Measurements from ENCODE around the gene B4GALNT4.
"Not testable (repeated sequence)": the region's sequence is repeated elsewhere in the genome, so short reads cannot be mapped to it uniquely, and the experiment has no call there.

B4GALNT4 gene

DNA sequence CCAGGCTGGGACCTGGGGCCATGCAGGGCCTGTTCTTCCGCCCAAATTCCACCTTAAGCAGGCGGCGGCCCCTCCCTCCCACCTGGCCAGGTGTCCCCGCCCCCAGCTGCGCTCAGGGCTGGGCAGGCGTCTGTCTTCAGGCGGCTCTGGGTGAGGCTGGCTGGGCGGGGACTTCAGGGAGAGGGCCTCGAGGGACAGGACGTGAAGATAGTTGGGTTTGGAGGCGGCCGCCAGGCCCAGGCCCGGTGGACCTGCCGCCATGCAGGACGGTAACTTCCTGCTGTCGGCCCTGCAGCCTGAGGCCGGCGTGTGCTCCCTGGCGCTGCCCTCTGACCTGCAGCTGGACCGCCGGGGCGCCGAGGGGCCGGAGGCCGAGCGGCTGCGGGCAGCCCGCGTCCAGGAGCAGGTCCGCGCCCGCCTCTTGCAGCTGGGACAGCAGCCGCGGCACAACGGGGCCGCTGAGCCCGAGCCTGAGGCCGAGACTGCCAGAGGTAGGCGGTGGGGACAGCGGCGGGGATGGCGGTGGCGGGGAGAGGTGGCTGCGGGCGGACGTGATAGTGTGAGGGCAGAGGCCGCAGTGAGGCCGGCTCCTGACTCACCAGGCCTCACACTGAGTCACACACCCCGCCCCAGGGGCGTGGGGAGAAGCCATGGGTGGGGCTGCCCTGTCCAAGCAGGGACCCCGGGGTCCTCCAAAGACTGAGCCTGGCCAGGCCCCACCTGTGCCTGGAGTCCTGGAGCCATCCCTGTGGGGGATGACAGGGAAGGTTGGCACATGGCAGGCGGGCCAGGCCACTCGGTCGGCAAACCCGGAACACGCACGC is 24.9 kb downstream of the B4GALNT4 start, which contains the start of gene PKP3:
Gene PKP3, plus strand, starts transcription at position 176 of the 824 bp plus-strand sequence. Its CDS starts 84 bp downstream, at position 260.
- no peak for DNase-seq

DNA sequence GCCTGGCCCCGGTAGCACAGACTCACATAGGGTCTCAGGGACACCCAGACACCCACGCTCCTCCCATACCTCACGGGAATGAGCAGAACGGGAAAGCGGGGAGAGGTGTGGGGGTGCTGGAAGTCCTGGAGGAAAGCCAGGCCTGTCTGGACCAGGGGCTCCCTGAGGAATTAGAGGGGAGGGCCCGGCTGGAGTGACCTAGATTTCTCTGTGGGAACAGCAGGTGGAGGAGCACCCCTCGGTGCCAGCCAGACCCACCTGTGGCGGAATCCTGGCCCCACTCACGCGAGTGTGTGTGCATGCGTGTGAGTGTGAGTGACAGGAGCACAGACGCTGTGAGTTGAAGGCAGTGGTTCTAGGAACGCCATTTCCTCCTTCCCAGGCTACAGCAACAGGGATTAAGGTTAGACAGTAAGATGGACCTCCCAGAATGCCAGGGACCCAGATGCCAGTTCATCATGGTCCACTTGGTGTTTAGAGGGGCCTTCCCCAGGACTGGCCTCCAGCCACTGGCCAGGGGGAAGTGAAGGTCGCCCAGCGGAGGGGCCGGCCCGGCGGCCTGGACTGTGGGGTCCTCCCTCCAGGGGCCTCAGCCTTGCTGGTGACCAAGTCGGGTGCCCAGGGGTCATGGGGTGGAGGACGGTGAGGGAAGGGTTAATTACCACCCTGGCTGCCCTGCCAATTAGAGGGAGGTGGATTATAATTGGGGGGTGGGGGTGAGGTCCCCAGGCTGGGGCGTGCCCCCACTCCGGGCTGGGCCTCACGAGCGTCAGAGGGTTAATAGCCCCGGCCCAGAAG is 25.8 kb downstream of the B4GALNT4 start:
- DNase-seq: no peak

DNA sequence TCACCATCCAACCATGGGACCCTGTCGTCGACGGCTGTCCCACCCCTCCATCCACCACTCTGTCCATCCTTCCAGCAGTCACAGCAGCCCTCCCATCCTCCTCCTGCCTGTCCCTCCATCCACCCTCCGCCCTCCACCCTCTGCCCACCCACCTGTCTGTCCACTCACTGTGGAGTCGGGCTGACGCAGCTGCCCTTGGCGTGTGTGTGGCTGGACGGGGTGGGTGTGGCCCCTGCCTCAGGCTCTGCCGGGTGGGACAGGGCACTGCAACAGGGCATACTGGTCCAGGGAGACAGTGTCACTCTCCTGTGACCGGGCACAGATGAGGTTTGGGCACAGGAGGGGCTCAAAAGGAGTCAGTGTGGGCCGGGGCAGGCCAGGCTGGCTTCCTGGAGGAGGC is 26.6 kb downstream of the B4GALNT4 start:
- no peak for DNase-seq

DNA sequence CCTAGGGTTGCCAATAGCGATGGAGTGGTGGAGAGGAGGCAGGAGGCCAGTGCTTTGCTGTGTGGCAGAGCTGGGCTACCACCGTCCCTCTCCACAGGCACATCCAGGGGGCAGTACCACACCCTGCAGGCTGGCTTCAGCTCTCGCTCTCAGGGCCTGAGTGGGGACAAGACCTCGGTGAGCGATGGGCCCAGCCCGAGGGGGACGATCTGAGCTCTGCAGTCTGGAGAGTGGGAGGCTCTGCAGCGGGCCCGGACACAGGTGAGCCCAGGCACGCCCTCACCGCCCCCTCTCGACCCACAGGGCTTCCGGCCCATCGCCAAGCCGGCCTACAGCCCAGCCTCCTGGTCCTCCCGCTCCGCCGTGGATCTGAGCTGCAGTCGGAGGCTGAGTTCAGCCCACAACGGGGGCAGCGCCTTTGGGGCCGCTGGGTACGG is 27.2 kb downstream of the B4GALNT4 start:
- DNase-seq: no peak

DNA sequence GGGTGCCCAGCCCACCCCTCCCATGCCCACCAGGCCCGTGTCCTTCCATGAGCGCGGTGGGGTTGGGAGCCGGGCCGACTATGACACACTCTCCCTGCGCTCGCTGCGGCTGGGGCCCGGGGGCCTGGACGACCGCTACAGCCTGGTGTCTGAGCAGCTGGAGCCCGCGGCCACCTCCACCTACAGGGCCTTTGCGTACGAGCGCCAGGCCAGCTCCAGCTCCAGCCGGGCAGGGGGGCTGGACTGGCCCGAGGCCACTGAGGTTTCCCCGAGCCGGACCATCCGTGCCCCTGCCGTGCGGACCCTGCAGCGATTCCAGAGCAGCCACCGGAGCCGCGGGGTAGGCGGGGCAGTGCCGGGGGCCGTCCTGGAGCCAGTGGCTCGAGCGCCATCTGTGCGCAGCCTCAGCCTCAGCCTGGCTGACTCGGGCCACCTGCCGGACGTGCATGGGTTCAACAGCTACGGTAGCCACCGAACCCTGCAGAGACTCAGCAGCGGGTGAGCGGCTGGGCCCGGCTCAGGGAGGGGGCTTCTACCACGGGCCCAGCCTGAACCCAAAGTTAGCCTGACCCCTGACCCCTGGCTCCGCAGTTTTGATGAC is 27.7 kb downstream of the B4GALNT4 start:
- peak; percentile 50 for DNase-seq

DNA sequence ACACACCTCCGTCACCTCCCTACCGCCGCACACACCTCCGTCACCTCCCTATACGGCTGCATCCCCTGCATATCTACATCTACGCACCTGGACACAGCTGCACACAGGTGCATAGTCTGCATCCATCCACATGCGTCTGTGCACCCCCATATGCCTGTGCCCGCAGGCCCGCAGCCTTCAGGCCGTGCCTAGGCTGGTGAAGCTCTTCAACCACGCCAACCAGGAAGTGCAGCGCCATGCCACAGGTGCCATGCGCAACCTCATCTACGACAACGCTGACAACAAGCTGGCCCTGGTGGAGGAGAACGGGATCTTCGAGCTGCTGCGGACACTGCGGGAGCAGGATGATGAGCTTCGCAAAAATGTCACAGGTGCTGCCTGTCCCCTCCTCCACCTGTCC is 29.5 kb downstream of the B4GALNT4 start:
- DNase-seq: no peak

DNA sequence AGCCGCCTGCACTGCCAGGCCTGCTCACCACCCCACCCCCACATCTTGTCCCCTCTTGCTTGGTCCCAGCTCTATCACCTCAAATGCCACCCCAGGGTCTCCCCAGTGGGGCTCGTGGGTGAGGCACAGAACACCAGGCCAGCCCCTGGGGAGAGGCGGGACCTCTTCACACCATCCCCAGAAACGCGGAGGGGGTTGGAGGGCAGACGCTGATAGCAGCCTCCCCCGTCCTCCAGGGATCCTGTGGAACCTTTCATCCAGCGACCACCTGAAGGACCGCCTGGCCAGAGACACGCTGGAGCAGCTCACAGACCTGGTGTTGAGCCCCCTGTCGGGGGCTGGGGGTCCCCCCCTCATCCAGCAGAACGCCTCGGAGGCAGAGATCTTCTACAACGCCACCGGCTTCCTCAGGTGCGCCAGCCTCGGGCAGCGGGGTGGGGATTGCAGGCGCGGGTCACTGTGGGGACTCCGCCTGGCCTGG is 30.5 kb downstream of the B4GALNT4 start:
- DNase-seq: no peak

DNA sequence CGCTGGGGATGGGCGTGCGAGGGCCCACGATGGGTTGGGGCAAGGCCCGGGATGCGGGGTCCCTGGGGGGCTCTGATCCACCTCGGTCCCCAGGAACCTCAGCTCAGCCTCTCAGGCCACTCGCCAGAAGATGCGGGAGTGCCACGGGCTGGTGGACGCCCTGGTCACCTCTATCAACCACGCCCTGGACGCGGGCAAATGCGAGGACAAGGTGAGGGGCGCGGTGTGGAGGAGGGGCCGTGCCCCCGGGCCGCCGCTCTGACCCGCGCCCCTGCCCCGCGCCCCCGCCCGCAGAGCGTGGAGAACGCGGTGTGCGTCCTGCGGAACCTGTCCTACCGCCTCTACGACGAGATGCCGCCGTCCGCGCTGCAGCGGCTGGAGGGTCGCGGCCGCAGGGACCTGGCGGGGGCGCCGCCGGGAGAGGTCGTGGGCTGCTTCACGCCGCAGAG is 31.0 kb downstream of the B4GALNT4 start:
- no peak for DNase-seq

DNA sequence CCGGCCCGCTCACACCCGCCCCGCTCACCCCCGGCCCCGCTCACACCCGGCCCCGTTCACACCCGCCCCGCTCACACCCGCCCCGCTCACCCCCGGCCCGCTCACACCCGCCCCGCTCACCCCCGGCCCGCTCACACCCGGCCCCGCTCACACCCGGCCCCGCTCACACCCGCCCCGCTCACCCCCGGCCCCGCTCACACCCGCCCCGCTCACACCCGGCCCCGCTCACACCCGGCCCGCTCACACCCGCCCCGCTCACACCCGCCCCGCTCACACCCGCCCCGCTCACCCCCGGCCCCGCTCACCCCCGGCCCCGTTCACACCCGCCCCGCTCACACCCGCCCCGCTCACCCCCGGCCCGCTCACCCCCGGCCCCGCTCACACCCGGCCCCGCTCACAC is 31.9 kb downstream of the B4GALNT4 start:
- not testable (repeated sequence) for DNase-seq

DNA sequence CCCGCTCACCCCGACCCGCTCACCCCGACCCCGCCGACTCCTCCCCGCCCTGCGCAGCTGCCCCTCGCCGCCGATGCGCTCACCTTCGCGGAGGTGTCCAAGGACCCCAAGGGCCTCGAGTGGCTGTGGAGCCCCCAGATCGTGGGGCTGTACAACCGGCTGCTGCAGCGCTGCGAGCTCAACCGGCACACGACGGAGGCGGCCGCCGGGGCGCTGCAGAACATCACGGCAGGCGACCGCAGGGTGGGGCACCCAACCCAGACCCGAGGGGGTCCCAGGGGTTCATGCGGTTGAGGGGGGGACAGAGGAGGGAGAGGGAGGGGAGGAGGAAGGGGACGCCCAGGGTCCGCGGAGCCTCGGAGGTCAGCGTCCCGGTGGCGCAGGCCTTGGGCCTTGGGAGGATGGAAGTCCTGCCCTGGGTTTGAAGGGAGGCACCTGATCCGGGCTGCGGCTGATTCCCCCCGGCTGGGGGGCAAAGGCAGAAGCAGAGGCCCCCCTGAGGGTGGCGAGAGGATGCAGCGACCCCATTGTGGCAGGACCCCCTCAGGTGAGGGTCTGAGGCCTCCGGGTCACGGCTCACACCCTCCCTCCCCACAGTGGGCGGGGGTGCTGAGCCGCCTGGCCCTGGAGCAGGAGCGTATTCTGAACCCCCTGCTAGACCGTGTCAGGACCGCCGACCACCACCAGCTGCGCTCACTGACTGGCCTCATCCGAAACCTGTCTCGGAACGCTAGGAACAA is 33.9 kb downstream of the B4GALNT4 start:
- no peak for DNase-seq

DNA sequence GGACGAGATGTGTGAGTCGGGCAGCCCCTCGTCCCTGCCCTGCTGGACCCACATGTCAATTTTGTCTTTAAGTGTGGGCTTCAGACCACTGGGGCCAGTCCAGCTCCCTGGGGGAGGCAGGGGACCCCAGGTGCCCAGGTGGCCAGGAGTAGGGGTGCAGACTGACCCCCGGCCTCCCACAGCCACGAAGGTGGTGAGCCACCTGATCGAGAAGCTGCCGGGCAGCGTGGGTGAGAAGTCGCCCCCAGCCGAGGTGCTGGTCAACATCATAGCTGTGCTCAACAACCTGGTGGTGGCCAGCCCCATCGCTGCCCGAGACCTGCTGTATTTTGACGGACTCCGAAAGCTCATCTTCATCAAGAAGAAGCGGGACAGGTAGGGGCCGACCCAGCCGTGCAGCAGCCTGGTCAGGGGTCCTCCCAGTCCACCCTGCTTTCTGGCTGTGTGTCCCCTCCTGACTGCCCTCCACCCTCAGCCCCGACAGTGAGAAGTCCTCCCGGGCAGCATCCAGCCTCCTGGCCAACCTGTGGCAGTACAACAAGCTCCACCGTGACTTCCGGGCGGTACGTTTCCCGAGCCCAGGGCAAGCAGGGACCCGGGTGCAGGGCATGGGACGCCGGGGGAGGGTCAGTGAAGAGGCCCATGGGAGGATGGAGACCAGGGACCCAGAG is 34.6 kb downstream of the B4GALNT4 start:
- no peak for DNase-seq

DNA sequence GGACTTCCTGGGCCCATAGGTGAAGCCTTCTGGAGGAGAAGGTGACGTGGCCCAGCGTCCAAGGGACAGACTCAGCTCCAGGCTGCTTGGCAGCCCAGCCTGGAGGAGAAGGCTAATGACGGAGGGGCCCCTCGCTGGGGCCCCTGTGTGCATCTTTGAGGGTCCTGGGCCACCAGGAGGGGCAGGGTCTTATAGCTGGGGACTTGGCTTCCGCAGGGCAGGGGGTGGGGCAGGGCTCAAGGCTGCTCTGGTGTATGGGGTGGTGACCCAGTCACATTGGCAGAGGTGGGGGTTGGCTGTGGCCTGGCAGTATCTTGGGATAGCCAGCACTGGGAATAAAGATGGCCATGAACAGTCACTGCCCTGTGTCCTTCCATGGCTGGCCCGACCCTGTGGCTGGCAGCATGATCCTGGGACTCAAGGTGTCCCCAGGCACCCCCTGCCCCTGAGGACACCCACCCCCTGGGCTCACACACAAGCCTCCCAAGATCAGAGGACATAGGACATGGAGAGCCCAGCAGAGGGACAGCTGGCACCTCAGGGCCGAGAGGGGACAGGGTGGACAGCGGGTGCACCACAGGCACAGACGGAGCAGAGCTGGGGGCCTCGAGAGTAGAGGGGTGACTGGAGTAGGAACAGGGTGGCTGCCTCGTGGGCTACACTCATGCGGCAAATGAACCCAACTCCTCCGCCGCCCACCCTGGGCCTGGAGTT is 35.4 kb downstream of the B4GALNT4 start:
- no peak for DNase-seq

DNA sequence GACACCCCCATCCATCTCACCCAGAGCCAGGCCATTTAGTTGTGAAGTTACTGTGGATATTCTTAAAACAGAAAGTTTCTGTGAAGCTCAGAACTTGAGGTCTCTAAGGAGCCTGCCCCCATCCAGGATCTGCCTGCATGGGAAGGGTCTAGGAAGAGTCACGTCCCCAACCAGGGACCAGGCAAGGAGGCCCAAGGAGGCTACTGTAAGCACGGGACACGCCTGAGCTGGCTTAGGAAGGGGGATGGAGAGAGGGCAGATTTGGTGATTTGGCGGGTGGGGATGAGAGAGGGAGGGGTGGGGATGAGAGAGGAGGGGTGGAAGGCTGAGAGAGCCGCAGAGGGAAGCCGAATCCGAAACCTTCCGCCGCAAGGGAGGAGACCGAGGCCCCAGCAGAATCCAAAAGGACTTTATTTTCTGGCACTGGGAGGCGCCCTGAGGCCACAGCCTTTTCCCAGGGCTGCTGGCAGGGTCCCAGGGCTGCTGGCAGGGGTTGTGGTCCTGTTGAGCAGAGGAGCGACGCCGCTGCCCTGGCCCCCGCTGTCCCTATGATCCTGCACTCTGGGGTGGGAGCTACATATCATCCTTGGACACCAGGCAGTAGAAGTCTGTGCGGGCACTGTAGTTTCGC is 36.1 kb downstream of the B4GALNT4 start:
- DNase-seq: no peak

DNA sequence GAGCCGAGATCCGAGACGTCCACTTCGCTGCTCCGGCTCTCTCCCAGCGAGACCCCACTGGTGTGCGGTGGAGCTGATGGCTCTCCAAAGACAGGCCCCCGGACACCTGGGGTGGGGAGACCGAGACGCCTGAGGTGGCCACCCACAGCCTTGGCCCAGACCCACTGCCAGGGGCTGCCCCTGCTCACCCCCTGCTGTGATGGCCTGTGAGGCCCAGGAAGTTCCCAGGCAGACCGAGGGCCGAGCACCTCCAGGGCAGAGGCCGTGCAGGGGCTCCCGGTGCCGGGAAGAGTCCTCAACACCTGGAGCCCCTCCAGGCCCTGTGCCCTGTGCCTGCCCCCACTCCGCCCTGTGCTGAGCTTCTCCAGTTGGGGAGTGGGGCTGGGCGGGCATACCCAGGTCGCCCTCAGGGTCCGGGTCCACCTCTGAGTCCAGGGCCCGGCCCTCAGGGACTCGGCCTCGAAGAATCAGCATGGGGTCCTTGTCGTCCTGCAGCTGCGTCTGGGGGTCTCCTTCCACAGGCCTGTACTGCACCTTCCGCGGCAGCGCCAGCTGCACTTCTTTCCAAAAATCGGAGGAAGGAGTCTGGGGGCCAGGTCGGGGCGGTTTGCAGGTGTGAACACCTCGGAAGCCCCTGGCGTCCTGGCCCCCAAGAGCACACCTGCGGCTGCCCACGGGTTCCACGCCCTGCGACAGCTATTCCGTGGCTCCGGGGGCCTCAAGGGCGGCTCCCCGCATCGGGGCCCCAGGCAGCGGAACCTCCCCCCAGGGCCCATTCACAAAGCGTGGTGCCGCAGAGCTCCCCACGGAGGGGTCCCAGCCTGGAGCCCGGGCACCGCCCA is 36.9 kb downstream of the B4GALNT4 start:
- DNase-seq: no peak

DNA sequence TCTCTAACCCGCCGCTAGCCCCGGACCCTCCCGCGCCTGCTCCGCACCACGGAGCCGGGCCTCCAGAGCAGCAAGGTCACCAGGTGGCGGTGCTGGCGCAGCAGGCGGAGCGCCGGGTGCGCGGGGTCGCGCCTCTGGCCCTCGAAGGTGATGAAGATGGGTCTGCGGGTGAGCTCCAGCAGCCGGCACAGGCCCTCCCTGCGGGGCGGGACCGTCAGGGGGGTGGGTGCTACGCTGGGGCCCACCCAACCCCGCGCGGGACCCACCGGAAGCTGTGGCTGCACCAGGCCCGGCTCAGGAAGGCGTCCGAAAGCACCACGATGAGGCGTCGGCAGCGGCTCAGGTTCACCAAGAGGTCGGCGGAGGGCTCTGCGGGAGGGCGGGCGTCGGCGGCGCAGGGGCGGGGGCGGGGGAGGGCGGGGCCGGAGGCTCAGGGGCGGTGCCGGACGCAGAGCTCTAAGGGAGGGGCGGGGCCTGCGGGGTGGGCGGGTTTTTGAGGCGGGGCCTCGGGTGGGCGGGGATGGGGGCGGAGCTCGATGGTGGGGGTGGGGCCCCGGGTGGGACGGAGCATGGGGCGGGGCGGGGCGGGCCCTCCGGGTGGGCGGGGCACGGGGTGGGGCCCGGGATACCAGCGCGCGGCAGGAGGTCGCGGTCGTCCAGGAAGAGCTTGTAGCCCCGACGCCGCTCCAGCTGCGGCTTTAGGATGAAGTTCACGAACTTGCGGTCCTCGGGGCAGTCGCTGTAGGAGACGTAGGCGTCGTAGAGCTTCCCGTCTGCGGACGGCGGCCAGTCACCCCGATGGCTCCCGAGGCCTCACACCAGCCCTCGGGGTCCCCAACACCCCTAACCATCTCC is 37.7 kb downstream of the B4GALNT4 start:
- DNase-seq: peak; percentile 86

DNA sequence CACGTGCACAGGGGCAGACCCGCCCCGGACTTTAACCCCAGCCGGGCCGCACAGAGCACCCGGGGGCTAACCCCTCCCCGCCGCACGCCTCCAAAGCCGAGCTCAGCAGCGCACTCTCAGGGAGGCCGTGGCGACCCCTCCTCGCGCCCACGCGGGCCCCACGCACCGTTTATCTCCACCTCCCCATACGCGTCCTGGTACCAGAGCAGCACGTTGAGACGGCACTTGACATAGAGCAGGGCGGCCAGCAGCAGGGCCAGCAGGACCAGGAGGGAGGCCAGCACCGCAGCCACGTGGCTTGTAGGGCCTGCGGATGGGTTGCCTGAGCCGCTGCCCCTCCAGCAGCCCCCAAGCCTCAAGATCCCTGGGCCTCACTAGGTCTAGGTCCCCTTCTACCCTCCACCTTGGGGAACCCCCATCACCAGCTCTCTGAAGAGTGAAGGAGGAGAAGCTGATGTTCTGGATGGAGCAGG is 38.4 kb downstream of the B4GALNT4 start:
- DNase-seq: no peak

DNA sequence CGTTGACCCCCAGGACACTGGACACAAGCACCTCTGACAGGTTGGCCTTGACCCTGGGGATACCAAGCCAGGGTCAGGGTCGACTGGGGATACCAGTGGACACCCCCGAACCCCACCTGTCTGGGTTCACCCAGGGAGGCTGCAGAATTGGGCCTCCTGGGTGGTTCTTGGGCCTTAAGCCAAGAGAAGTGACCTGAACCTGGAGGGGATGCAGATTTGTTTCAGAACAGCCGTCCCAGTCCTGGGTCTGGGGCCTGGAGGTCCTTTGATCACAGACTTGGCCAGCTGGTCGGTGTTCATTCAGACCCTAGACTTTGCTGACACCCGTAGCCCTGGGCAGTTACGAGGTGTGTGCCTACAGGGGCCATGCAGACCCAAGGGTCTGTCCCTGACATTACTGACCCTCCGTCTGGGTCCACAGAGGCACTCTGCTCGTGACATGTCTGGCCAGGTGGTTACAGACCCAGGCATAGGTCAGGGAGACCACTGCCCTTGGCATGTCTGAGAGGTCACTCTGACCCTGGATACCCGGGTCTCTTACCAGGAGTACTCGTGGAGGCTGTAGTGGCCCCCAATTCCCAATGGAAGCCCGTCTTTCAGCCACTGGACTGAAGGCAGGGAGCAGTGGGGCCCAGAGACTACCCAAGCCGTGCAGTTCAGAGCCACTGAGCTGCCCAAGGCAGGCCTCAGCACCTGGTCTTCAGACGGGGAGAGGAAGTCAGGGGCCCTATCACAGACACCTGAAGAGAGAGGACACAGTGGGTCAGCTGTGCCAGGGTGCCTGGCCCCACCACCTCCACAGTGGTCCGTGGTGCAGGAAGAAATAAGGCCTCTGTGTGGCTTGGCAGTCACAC is 39.1 kb downstream of the B4GALNT4 start:
- DNase-seq: no peak
